GM18498 (cell line): ENCODE data around the gene C1QTNF5.

ENCODE experiments used
- ATAC-seq: cut with Tn5 transposase; IDR thresholded peaks from one replicate; pipeline ENCODE4 v1.9.1; 2021; ENCODE audit warnings: mild to moderate bottlenecking, moderate library complexity; ENCODE audit not compliant: unreplicated experiment

C1QTNF5 gene

GRCh38 chr11:119318240-119319135, 22.2 kb downstream of the C1QTNF5 start:
- no peak for ATAC-seq

- ATAC-seq: no peak
Observed at GRCh38 chr11:119317592-119318239, 23.0 kb downstream of the C1QTNF5 start.

GRCh38 chr11:119316729-119317591, 23.7 kb downstream of the C1QTNF5 start, which contains the start of gene MCAM:
TSS of gene MCAM (minus strand) at chr11:119317130. CDS start at chr11:119317101, 29 bp downstream.
- ATAC-seq: no peak

GRCh38 chr11:119316016-119316728, 24.5 kb downstream of the C1QTNF5 start:
- no peak for ATAC-seq

GRCh38 chr11:119315131-119316015, 25.3 kb downstream of the C1QTNF5 start:
- ATAC-seq: no peak

GRCh38 chr11:119314726-119315125, 26.0 kb downstream of the C1QTNF5 start:
- ATAC-seq: no peak

GRCh38 chr11:119310682-119311052, 30.0 kb downstream of the C1QTNF5 start:
- no peak for ATAC-seq

GRCh38 chr11:119309953-119310681, 30.6 kb downstream of the C1QTNF5 start:
- ATAC-seq: no peak

GRCh38 chr11:119309411-119309810, 31.3 kb downstream of the C1QTNF5 start:
- no peak for ATAC-seq

- ATAC-seq: no peak
Observed at GRCh38 chr11:119307974-119308373, 32.7 kb downstream of the C1QTNF5 start.

- no peak for ATAC-seq
Observed at GRCh38 chr11:119307219-119307618, 33.5 kb downstream of the C1QTNF5 start.

- ATAC-seq: no peak
Observed at GRCh38 chr11:119306373-119306890, 34.3 kb downstream of the C1QTNF5 start.

- ATAC-seq: no peak
Observed at GRCh38 chr11:119305556-119306372, 34.9 kb downstream of the C1QTNF5 start.

- ATAC-seq: no peak
Observed at GRCh38 chr11:119303227-119303718, 37.4 kb downstream of the C1QTNF5 start.

- ATAC-seq: no peak
Observed at GRCh38 chr11:119300198-119300964, 40.3 kb downstream of the C1QTNF5 start.

- ATAC-seq: no peak
Observed at GRCh38 chr11:119299416-119299815, 41.3 kb downstream of the C1QTNF5 start.

- ATAC-seq: no peak
Observed at GRCh38 chr11:119298726-119299125, 42.0 kb downstream of the C1QTNF5 start.
